Measurements from ENCODE around the gene USH1C.

DNA sequence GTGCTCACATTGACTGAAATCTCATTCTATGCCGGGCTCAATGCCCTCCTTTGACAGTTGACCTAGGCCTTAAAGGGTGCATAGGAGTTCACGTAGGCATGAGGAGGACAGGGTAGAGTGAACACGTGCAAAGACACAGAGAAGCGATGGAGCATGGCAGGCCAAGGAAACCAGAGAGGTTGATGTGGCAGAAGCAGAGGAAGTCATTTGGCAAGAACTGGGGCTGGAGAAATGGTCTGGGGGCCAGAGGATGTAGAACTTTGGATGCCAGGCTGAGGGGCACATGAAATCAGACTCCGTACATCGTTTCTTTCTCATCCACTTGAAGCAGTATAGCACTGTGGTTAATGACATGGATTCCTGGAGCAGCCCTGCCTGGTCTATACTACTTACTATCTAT is 54.0 kb downstream of the USH1C start:
- TF ChIP-seq POLR2A (IDR thresholded peaks at IDR 0.05; ENCODE audit: low read depth, low read length) (no peak), POLR2AphosphoS5 (IDR thresholded peaks at IDR 0.05; ENCODE audit: low read depth, low read length) (no peak), TAF1 (IDR thresholded peaks at IDR 0.05; ENCODE audit: borderline replicate concordance, low read depth, low read length) (no peak)
